NCI-H146 (cell line): ENCODE data around the gene SAA4.
"Not testable (repeated sequence)": the region's sequence is repeated elsewhere in the genome, so short reads cannot be mapped to it uniquely, and the experiment has no call there.

Experiments
- DNase-seq: peaks from one replicate; lab custom pipeline; 2025; lab: John Stamatoyannopoulos, UW

The SAA4 gene

GRCh38 chr11:18246379-18247190, 10.0 kb upstream of the SAA4 start:
- not testable (repeated sequence) for DNase-seq

- no peak for DNase-seq
These were observed 8.8 kb upstream of the SAA4 start for GRCh38 chr11:18245396-18245795.

- peak; percentile 49 for DNase-seq
These were observed 7.3 kb upstream of the SAA4 start for GRCh38 chr11:18243783-18244362.

GRCh38 chr11:18239655-18240054, 3.1 kb upstream of the SAA4 start:
- no peak for DNase-seq

- DNase-seq, result no peak
These were observed 938 bp downstream of the SAA4 start for GRCh38 chr11:18235394-18236334.

GRCh38 chr11:18233912-18234311, 2.7 kb downstream of the SAA4 start:
- no peak for DNase-seq

- DNase-seq, result no peak
These were observed 5.7 kb downstream of the SAA4 start for GRCh38 chr11:18230859-18231258.

- no peak for DNase-seq
These were observed 7.1 kb downstream of the SAA4 start for GRCh38 chr11:18229501-18229900.

- no peak for DNase-seq
These were observed 10.7 kb downstream of the SAA4 start for GRCh38 chr11:18225913-18226312.

GRCh38 chr11:18223591-18224387, 12.8 kb downstream of the SAA4 start:
- DNase-seq, result no peak

GRCh38 chr11:18222814-18223421, 13.7 kb downstream of the SAA4 start:
- no peak for DNase-seq

- DNase-seq, result no peak
These were observed 15.2 kb downstream of the SAA4 start for GRCh38 chr11:18221274-18221876.

- no peak for DNase-seq
These were observed 27.5 kb downstream of the SAA4 start for GRCh38 chr11:18209058-18209457.

GRCh38 chr11:18204771-18205170, 31.8 kb downstream of the SAA4 start:
- no peak for DNase-seq

- DNase-seq, result no peak
These were observed 32.4 kb downstream of the SAA4 start for GRCh38 chr11:18204220-18204619.

- peak; percentile 19 for DNase-seq
These were observed 32.9 kb downstream of the SAA4 start for GRCh38 chr11:18203723-18204122.

GRCh38 chr11:18197738-18198137, 38.9 kb downstream of the SAA4 start:
- not testable (repeated sequence) for DNase-seq

- DNase-seq, result no peak
These were observed 40.1 kb downstream of the SAA4 start for GRCh38 chr11:18196532-18196931.

GRCh38 chr11:18193010-18193409, 43.6 kb downstream of the SAA4 start:
- DNase-seq, result no peak

GRCh38 chr11:18191376-18191775, 45.2 kb downstream of the SAA4 start:
- DNase-seq, result no peak
